ENCODE results near the gene CELA2A.
A peak's percentile ranks its signal among the peaks of the same experiment; 100 is the strongest.
"Not testable (repeated sequence)": the region's sequence is repeated elsewhere in the genome, so short reads cannot be mapped to it uniquely, and the experiment has no call there.

The CELA2A gene

GRCh38 chr1:15444468-15445389 lies 11.8 kb upstream of the CELA2A start:
- no peak for DNase-seq (ENCODE audit: low read depth, low spot score)

DNA sequence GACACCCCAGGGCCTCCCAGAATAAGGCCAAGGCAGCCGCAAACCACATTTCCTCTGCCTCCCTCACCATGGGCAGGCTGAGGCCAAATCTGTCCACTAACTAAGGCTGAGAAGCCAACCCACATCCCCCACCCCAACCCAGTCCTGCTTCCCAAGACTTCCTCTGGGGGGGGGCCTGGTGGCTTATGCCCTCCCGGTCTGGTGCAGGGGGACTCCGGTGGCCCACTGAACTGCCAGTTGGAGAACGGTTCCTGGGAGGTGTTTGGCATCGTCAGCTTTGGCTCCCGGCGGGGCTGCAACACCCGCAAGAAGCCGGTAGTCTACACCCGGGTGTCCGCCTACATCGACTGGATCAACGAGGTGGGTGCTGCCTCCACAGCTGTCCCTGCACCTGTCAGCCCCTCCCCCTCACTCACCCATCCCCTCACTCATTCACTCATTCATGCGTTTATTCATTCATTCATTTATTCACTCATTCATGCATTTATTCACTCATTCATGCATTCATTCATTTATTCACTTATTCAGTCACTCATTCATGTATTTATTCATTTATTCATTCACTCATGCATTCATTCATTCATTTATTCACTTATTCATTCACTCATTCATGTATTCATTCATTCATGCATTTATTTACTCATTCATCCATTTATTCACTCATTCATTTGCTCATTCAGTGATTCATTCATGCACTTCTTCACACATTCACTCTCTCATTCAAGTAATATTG lies 11.0 kb upstream of the CELA2A start:
- no peak for DNase-seq (ENCODE audit: low read depth, low spot score)

GRCh38 chr1:15446212-15446611 lies 10.3 kb upstream of the CELA2A start:
- no peak for DNase-seq (ENCODE audit: low read depth, low spot score)

DNA sequence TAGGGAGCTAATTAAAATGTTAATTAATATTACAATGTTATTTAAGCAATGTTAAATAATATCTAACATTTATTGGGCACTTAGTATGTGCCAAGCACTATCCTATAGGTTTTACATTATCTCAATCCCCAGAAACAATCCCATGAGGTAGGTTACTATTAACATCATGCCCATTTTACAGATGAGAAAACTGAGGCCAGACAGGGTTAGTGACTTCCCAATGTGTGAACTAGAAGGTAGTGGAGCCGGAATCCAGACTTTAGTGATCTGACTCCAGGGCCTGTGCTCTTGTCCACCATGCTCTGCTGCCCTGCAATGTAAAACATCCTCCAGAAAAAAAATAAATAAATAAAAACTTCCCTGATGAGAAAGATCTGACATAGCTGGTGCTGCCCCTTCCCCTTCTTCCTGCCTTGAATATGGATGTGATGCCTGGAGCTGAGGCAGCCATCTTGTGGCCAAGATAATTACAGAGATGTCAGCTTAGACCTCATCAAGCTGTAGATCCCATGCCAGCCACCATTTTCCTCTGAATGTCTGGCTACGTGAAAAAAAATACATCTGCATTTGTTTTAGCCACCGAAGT lies 7.6 kb upstream of the CELA2A start:
- DNase-seq (ENCODE audit: low read depth, low spot score) = no peak

GRCh38 chr1:15449567-15449966 lies 7.0 kb upstream of the CELA2A start:
- no peak for DNase-seq (ENCODE audit: low read depth, low spot score)

DNA sequence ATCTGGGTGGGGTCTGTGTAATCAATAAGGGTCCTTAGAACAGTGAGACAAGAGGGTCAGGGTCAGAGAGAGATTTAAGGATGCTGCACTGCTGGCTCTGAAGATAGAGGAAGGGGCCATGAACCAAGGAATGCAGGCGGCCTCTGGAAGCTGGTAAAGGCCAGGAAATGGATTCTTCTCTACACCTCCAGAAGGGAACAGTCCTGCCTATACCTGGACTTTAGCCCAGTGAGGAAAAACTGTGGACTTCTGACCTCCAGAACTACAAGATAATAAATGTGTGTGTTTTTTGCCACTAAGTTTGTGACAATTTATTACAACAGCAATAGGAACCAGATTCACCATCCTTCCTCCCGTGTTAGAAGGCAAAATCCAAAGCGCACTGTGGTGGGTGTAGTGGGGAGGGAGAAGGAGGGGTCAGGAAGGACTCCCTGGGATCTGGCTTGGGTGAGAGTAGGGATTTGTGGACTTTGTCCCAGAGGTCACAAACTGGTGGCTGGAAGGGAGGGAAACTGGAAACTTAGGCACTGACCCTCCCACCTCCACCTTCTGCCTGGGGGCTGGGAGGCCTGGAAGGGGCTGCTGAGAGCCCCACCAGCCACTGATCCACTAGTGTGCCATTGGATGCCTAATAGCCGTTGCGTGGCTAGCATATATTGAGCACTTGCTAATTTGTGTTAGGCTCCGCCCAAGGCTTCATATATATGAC lies 5.4 kb upstream of the CELA2A start:
- no peak for DNase-seq (ENCODE audit: low read depth, low spot score)

- no peak for DNase-seq (ENCODE audit: low read depth, low spot score)
Observed at GRCh38 chr1:15452216-15452615, 4.3 kb upstream of the CELA2A start.

- DNase-seq (ENCODE audit: low read depth, low spot score) = no peak
Observed at GRCh38 chr1:15452866-15453571, 3.5 kb upstream of the CELA2A start.

DNA sequence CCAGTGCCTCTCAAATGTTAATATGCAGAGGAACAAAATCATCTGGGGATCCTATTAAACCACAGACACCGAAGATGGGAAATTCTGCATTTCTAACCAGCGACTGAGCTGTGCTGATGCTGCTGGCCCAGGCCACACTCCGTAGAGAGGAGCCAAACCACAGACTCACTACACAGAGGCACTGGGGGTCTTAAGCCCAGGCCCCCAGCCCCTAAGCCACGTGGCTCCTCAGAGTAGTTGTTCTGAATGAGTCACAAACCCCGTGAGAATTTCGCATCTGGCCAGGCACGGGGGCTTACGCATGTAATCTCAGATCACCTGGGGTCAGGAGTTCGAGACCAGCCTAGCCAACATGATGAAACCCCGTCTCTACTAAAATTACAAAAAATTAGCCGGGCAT lies 2.8 kb upstream of the CELA2A start:
- DNase-seq (ENCODE audit: low read depth, low spot score) = no peak

DNA sequence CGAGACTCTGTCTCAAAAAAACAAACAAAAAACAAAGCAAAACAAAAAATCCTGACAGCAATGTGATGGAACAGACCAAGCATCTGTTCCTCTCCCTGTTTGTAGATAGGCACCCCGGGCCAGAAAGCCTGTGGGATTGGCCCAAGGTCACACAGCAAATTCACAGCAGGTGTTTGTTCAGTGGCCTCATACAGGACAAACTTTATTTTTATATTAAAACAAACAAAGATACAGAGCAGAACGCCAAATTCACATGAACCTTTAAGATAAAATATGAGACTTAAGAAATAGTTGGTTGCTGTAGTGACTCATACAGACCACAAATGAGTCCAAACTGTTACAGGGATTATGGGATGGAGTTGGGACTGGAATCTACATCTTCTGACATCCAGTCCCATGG lies 2.3 kb upstream of the CELA2A start:
- DNase-seq (ENCODE audit: low read depth, low spot score) = peak; percentile 44

- DNase-seq (ENCODE audit: low read depth, low spot score) = no peak
Observed at GRCh38 chr1:15455522-15455921, 1.0 kb upstream of the CELA2A start.

GRCh38 chr1:15457585-15457984 lies 1.1 kb downstream of the CELA2A start:
- no peak for DNase-seq (ENCODE audit: low read depth, low spot score)

DNA sequence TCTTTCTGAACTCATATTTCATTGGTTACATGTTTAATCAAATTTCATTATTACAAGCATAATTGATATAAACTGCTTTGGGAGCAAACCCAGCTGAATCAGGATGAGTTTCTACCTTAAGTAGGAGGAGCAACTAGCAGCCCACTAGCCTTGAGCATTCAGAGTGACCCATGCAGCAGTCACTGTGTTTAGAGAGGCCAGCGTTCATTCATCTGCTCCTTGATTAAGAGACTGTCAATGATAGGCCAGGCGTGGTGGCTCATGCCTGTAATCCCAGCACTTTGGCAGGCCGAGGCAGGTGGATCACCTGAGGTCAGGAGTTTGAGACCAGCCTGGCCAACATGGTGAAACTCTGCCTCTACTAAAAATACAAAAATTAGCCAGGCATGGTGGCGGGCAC lies 1.9 kb downstream of the CELA2A start:
- not testable (repeated sequence) for DNase-seq (ENCODE audit: low read depth, low spot score)

DNA sequence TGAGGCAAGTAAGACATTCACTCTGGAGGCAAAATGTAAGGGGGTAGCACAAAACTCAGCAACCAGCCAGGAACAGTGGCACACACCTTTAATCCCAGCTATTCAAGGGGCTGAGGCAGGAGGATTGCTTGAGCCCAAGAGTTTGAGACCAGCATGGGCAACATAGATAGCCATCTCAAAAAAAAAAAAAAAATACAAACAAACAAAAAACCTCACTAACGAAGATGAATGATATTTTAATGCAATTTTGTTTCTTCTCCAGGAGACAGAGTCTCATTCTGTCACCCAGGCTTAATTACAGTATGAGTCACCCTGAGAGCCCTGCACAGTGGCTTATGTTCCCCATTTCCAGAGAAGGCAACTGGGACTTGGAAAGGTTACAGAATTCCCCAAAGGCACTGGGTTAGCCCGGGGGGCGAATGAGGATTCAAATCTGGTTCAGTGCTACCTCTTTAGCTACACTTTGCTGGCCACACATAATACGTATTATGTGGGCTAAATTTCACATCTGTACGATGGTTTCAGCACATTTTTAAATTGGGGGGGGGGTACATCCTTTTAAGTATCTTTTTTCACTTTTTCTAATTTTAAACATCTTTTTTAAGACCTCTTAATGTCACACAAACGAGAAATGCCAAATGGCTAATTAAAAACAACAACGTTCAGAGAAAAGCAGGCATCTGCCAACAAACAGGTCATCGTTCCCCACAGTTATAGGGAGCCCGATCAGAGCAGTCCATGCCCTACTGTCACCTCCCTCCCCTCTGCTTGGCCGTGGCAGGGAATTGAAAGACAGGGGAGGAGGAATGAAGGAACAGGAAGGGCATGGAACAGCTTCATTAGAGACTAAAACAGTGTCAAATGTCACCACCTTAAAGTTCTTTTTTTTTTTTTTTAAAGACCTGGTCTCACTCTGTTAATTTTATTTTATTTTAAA lies 3.5 kb downstream of the CELA2A start:
- no peak for DNase-seq (ENCODE audit: low read depth, low spot score)

DNA sequence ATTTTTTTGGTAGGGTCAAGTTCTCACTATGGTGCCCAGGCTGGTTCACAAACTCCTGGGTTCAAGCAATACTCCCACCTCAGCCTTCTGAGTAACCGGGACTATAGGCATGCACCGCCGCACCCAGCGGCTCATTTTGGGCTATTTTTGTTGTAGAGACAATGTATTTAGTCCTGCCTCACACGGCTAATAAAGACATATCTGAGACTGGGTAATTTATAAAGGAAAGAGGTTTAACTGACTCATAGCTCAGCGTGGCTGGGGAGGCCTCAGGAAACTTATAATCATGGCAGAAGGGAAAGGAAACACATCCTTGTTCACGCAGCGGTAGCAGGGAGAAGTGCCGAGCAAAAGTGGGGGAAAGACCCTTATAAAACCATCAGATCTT lies 4.2 kb downstream of the CELA2A start:
- DNase-seq (ENCODE audit: low read depth, low spot score) = no peak

GRCh38 chr1:15463064-15463800 lies 6.7 kb downstream of the CELA2A start:
- not testable (repeated sequence) for DNase-seq (ENCODE audit: low read depth, low spot score)

GRCh38 chr1:15463926-15464322 lies 7.4 kb downstream of the CELA2A start:
- not testable (repeated sequence) for DNase-seq (ENCODE audit: low read depth, low spot score)

- DNase-seq (ENCODE audit: low read depth, low spot score) = no peak
Observed at GRCh38 chr1:15465674-15466073, 9.1 kb downstream of the CELA2A start.

DNA sequence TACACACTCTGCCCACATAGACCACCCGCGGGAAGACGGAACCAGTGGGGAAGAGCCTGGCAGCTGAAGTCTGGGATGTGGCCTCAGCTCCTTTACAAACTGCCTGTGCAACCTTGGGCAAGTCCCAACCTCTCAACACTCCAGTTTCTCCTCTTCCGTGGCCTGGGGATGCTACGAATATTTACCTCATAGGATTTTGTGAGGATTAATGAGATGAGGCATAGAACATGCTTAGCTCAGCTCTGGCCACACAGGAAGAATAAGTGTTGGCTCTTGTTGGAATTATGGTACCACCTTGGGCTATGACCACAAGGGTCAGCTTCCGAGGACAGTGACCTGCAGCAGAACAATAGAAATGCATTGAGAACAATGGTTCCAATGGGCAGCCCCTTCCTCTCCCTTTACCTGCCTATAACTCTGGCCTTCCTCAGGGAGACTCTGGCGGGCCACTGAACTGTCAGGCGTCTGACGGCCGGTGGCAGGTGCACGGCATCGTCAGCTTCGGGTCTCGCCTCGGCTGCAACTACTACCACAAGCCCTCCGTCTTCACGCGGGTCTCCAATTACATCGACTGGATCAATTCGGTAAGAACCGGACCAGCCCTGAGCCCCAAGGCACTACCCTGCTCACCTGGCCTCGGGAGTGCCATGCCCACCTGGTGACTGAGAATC lies 10.6 kb downstream of the CELA2A start:
- not testable (repeated sequence) for DNase-seq (ENCODE audit: low read depth, low spot score)
